ENCODE measurements around the gene TAS2R46.
"Not testable (repeated sequence)": the region's sequence is repeated elsewhere in the genome, so short reads cannot be mapped to it uniquely, and the experiment has no call there.

The TAS2R46 gene

DNA sequence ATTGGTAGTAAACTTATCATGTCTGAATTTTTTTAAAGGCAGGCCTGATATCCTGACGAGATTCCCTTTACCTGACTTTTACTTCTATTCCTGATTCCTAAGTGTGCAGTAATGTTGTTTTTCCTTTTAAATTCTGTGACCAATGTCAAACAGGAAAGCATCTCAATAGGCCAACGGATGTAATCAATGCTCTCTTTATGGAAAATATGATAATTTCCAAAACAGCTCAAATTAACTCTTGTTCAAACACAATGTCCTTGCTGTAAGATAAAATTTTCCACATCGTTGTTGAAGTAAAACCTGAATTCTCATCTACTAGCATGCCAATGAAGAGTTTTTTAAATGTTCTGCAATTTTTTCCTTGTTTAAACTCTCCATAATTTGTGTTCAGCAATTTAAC lies 22.9 kb downstream of the TAS2R46 start:
- no peak for DNase-seq (ENCODE audit: low spot score)

DNA sequence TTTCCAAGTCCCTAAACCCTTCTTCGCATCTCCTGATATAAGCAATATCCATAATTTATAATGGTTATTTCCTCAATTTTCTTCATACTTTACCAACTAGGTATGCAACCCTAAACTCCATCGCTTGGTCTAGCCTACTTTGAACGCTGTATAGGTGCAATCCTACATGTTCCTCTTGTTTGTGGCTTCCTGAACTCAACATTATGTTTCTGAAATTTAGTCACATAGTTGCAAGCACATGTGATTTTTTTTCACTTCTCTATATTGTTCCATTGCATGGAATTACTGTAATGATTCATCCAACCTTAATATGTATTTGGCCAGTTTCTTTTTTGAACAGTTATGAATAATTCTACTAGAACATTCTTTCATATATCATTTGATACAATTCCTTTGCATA lies 28.1 kb downstream of the TAS2R46 start:
- not testable (repeated sequence) for DNase-seq (ENCODE audit: low spot score)

DNA sequence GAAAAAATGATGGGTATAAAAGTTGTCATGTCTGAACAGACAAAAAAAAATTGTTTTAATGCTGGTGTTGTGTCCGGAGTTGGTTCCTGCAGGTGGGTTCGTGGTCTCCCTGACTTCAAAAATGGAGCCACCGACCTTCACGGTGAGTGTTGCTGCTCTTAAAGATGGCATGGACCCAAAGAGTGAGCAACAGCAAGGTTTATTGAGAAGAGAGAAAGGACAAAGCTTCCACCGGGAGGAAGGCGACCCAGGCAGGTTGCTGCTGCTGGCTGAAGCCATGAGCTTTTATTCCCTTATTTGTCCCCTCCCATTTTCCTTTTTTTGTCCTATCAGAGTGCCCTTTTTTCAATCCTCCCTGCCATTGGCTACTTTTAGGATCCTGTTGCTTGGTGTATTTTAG lies 30.8 kb downstream of the TAS2R46 start, which contains the start of gene TAS2R31:
TAS2R31 (minus strand) TSS at position 101 of the 400 bp plus-strand sequence; CDS start at position 29, 72 bp downstream.
- no peak for DNase-seq (ENCODE audit: low spot score)

DNA sequence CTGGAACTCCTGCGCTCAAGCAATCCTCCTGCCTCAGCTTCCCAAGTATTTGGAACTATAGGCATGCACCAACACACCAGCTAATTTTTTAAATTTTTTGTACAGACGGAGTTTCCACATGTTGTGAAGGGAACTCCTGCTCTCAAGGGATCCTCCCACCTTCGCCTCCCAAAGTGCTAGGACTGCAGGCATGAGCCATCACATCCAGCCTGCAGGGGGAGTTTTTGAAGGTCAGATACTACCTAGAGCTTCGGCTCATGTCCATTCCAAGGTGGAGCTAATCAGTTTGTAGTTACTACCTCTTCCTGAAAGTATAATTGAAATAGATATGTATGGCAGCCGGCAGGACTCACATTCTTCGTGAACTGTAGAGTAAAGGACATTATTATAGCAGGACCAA lies 36.0 kb downstream of the TAS2R46 start:
- no peak for DNase-seq (ENCODE audit: low spot score)

DNA sequence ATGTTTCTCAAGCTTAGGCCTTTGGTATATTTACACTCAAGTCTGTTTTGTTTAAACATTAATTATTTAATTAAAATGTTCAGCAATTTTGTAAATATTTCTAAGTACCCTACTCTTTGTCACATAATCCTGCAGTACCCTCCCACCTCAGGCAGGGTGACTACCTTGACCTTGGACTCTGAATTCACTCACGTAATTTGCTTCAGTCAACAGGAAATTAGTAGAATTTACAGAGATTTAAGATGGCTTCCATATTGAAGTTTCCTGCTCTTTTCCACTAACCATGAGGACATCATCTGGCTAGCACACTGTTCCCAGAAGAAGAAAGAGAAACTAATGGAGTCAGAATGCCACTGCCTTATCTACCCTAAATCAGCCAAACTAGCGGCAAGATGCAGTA lies 38.7 kb downstream of the TAS2R46 start:
- DNase-seq (ENCODE audit: low spot score), result no peak

DNA sequence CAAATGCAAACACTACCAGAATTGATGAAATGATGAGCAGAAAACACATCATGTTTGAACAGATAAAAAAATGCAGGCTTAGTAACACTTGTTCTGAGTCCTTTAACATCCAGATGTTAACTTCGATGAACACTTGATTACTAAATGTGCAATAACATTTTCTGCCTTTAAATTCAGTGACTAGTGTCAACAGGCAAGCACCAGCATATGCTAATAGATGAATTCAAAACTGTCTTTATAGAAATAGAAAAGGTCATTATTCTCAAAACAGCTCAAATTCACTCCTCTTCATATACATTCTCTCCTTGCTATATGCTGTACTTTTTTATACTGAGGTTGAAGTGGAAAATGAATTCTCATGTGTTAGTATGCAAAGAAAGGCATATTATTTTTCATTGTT lies 39.6 kb downstream of the TAS2R46 start, which contains the start of gene TAS2R19:
TAS2R19 (minus strand) TSS at position 101 of the 400 bp plus-strand sequence; CDS start at position 52, 49 bp downstream.
- no peak for DNase-seq (ENCODE audit: low spot score)

DNA sequence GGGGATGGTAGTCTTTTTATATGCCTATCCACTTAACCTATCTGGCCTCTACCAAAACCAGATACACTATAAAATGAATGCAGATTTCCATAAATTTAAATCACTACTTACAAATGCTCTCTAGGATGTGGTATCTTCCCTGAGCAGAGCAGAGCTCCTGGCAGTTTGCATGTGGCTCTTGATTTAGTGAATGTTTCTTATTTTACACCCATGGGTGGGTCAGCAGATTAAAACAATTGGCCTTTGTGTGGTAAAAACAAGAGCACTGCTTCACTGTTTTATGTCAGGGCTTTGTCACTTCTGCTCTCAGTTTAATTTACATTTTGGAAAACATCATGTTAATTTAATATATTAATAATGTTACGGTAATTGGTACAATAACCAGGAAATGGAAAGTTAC lies 45.2 kb downstream of the TAS2R46 start:
- peak; percentile 73 for DNase-seq (ENCODE audit: low spot score)

DNA sequence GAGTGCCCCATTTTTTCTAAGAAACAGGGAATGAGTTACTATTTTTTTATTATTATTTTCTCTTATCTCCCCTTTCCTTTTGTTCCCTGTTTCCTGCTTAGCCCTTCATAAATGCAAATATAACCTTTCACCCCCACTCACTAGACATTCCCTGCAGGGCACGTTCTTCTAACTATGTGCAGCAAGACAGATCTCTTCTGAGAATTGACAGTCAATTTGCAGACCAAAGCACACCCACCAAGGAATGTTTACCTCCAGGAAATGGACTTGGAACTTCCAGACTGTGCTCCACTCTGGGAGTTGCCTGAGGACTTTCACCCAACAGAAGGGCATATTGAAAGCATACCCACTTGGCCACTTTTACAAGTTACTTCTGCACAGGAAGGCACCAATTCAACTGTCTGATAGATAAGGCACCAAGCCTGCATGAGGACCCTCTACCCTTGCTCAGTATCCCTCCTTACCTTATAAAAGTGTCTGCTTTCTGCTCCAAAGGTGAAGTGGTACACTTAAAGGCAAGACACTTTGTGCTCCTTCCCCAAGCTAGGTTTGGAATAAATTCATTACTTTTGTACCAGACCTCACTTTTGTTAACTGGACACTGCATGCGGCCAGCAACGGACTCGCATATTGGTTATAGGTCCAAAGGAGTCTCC lies 46.2 kb downstream of the TAS2R46 start:
- DNase-seq (ENCODE audit: low spot score), result no peak

DNA sequence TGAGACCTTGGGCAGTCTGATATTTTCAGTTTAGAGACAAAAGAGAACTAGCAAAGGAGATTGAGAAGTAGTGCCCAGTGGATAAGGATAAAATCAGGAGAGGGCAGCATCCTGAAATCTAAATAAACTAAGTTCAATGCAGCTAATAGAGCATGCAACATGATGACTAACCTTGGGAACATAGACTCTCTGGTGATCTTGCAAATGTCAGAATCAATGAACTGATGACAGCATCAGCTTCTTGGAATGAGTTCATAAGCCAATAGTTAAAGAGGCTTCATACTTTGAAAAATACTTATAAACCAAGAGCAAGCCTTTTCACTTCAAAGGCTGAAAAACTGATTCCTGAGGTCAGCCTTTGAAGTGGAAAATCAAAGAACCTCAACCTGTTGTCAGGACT lies 47.9 kb downstream of the TAS2R46 start:
- no peak for DNase-seq (ENCODE audit: low spot score)
